ENCODE results near the gene EIF5A2.

The EIF5A2 gene

DNA sequence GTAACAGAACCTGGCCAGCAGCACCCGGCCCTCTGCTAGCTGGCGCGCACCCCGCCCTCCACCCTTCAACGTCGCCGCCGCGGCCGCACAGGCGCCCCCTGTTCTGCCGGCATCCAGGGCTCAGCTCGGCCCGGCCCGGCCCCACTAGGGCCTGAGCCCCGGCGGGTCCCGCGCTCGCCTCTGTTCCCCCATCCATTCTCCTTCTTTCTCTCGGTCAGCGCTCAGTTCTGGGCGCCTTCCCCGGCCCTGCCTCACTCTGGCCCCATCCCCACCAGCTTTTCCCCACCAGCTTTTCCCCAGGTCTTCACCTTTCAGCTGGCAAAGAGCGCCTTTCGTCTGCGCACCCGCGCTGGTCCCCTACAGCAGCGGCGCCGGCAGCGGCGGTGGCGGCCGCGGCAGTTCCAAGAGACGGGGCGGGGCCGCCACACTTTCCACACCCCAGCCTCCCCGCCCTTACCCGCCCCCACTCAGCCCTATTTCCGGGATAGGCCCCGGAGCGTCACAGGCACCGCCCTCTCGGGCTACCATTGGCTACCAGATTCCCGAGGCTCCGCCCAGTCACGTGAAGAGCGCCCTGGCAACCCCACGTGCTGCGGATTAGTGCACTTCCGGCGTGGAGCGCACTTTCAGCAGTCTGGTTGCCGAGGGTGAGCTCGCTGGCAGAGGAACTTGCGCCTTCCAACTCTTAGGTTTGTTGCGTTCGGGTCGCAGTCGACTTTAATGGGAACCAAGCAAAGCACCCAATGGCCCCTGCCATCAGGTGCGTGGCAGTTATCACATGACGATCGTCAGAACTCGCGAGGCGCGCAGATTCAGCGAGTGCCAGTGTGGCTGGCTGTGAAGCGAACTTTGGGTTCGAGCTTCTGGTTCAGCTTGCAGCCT is at the start of gene EIF5A2:
Gene EIF5A2, minus strand, starts transcription at position 403 of the 882 bp plus-strand sequence. CDS start 831 bp downstream, outside the sequence.
- no peaks in the 10 kb centered on the region for H3F3A ChIP-seq (ENCODE audit: insufficient read depth, low read length)
- no peak for TF ChIP-seq EZH2 (IDR thresholded peaks at IDR 0.05; ENCODE audit: borderline replicate concordance, low read length)
- TF ChIP-seq, protein P1, sequence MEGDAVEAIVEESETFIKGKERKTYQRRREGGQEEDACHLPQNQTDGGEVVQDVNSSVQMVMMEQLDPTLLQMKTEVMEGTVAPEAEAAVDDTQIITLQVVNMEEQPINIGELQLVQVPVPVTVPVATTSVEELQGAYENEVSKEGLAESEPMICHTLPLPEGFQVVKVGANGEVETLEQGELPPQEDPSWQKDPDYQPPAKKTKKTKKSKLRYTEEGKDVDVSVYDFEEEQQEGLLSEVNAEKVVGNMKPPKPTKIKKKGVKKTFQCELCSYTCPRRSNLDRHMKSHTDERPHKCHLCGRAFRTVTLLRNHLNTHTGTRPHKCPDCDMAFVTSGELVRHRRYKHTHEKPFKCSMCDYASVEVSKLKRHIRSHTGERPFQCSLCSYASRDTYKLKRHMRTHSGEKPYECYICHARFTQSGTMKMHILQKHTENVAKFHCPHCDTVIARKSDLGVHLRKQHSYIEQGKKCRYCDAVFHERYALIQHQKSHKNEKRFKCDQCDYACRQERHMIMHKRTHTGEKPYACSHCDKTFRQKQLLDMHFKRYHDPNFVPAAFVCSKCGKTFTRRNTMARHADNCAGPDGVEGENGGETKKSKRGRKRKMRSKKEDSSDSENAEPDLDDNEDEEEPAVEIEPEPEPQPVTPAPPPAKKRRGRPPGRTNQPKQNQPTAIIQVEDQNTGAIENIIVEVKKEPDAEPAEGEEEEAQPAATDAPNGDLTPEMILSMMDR (IDR thresholded peaks at IDR 0.05; ENCODE audit: low read length), result no peak
- H3K4me3 ChIP-seq (ENCODE audit: low read depth, low read length, poor library complexity, severe bottlenecking), result no peak within 1 kb of the TSS
- H3K27ac ChIP-seq (ENCODE audit: low read depth, low read length, poor library complexity, severe bottlenecking), result no peak within 1 kb of the TSS
- H2AFZ ChIP-seq (ENCODE audit: low read length), result no peak within 1 kb of the TSS
- H3K4me2 ChIP-seq (ENCODE audit: low read length), result no peak within 1 kb of the TSS
- H3K9me3 ChIP-seq (ENCODE audit: low read length), result no peaks in the 10 kb centered on the region; the same call in 1 of the 2 replicates
- no peaks in the 10 kb centered on the region for H3K27me3 ChIP-seq (ENCODE audit: insufficient read depth, low read length)
- no peaks in the 10 kb centered on the region for H4K20me1 ChIP-seq (ENCODE audit: insufficient read depth, low read length)
- H3K9ac ChIP-seq (ENCODE audit: low read length), result no peak within 1 kb of the TSS
- no peaks in the 10 kb centered on the region; the same call in 1 of the 2 replicates for H3K36me3 ChIP-seq (ENCODE audit: insufficient read depth, low read length)
- H3K9me2 ChIP-seq (ENCODE audit: low read depth, low read length), result peaks cover 5% of the 10 kb centered on the region; the same call in 1 of the 2 replicates
- no peaks in the 10 kb centered on the region for H3K4me1 ChIP-seq (ENCODE audit: insufficient read depth, low read length, severe bottlenecking)
- no peaks in the 10 kb centered on the region for H3K79me2 ChIP-seq (ENCODE audit: insufficient read depth, low read length)

DNA sequence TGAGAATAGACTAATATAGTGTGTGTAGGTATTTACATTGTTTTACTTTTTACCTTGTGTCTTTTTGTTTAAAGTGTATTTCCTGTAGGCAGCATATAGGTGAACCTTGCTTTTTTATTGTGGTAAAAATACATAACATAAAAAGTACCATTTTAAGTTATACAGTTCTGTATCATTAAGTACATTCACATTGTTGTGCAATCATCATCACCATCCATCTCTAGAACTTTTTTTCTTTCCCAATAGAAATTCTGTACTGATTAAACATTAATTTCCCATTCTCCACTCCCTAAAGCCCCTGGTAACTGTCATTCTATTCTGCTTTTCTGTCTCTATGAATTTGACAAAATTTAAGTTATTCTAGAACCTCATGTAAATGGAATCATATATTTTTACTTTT is 48.2 kb upstream of the EIF5A2 start:
- Histone ChIP-seq H3K27ac (ENCODE audit: low read depth, low read length, poor library complexity, severe bottlenecking) (no peak overlapping the region), H3K9ac (ENCODE audit: low read length) (no peak overlapping the region), H2AFZ (ENCODE audit: low read length) (no peak overlapping the region), H3K9me3 (ENCODE audit: low read length) (no peaks in the 10 kb centered on the region), H4K20me1 (ENCODE audit: insufficient read depth, low read length) (no peaks in the 10 kb centered on the region), H3K9me2 (ENCODE audit: low read depth, low read length) (no peaks in the 10 kb centered on the region), H3K79me2 (ENCODE audit: insufficient read depth, low read length) (no peaks in the 10 kb centered on the region), H3K4me2 (ENCODE audit: low read length) (no peak overlapping the region), H3K27me3 (ENCODE audit: insufficient read depth, low read length) (no peaks in the 10 kb centered on the region), H3K4me1 (ENCODE audit: insufficient read depth, low read length, severe bottlenecking) (no peaks in the 10 kb centered on the region), H3K36me3 (ENCODE audit: insufficient read depth, low read length) (no peaks in the 10 kb centered on the region), H3F3A (ENCODE audit: insufficient read depth, low read length) (no peaks in the 10 kb centered on the region), H3K4me3 (ENCODE audit: low read depth, low read length, poor library complexity, severe bottlenecking) (no peak overlapping the region)
- TF ChIP-seq EZH2 (IDR thresholded peaks at IDR 0.05; ENCODE audit: borderline replicate concordance, low read length), result no peak
- TF ChIP-seq, protein P1 (IDR thresholded peaks at IDR 0.05; ENCODE audit: low read length), result no peak

- H3K9me2 ChIP-seq (ENCODE audit: low read depth, low read length), result no peaks in the 10 kb centered on the region
- no peaks in the 10 kb centered on the region for H4K20me1 ChIP-seq (ENCODE audit: insufficient read depth, low read length)
- no peak overlapping the region for H3K4me2 ChIP-seq (ENCODE audit: low read length)
- no peaks in the 10 kb centered on the region for H3F3A ChIP-seq (ENCODE audit: insufficient read depth, low read length)
- no peak overlapping the region for H3K27ac ChIP-seq (ENCODE audit: low read depth, low read length, poor library complexity, severe bottlenecking)
- TF ChIP-seq EZH2 (IDR thresholded peaks at IDR 0.05; ENCODE audit: borderline replicate concordance, low read length), result no peak
- TF ChIP-seq, protein P1 (IDR thresholded peaks at IDR 0.05; ENCODE audit: low read length), result no peak
- H3K36me3 ChIP-seq (ENCODE audit: insufficient read depth, low read length), result no peaks in the 10 kb centered on the region
- no peaks in the 10 kb centered on the region for H3K79me2 ChIP-seq (ENCODE audit: insufficient read depth, low read length)
- no peaks in the 10 kb centered on the region for H3K27me3 ChIP-seq (ENCODE audit: insufficient read depth, low read length)
- H2AFZ ChIP-seq (ENCODE audit: low read length), result no peak overlapping the region
- no peak overlapping the region for H3K9ac ChIP-seq (ENCODE audit: low read length)
- H3K9me3 ChIP-seq (ENCODE audit: low read length), result no peaks in the 10 kb centered on the region
- no peaks in the 10 kb centered on the region for H3K4me1 ChIP-seq (ENCODE audit: insufficient read depth, low read length, severe bottlenecking)
- no peak overlapping the region for H3K4me3 ChIP-seq (ENCODE audit: low read depth, low read length, poor library complexity, severe bottlenecking)
Measured at GRCh38 chr3:170953736-170954135, 45.3 kb upstream of the EIF5A2 start.

Measured in OCI-LY1 (cell line).